IPS-20b (cell line): Measurements from ENCODE around the gene MRPL54.
"Not testable (repeated sequence)": the region's sequence is repeated elsewhere in the genome, so short reads cannot be mapped to it uniquely, and the experiment has no call there.

Experiments
- H3K27ac ChIP-seq: one replicate; pipeline ENCODE4 v1.5.1; 2013; ENCODE audit warnings: low read length
- H3K27me3 ChIP-seq: 2 replicates; pipeline ENCODE4 v1.6.1; 2013; ENCODE audit warnings: mild to moderate bottlenecking, low read length, inconsistent platforms; ENCODE audit not compliant: insufficient read depth
- H3K36me3 ChIP-seq: 2 replicates; pipeline ENCODE4 v1.6.1; 2013; ENCODE audit warnings: low read depth, mild to moderate bottlenecking, inconsistent platforms, low read length, moderate library complexity; ENCODE audit not compliant: insufficient read depth
- H3K4me1 ChIP-seq: 2 replicates; pipeline ENCODE4 v1.6.1; 2013; ENCODE audit warnings: mild to moderate bottlenecking, control low read depth, inconsistent platforms, low read length, moderate library complexity; ENCODE audit not compliant: insufficient read depth
- H3K4me3 ChIP-seq: 2 replicates; pipeline ENCODE4 v1.5.1; 2013; ENCODE audit warnings: mild to moderate bottlenecking, low read length, inconsistent platforms
- H3K9ac ChIP-seq: 2 replicates; pipeline ENCODE4 v1.6.1; 2013; ENCODE audit warnings: low read depth, mild to moderate bottlenecking, inconsistent platforms, low read length, moderate library complexity
- H3K9me3 ChIP-seq: 2 replicates; pipeline ENCODE4 v1.6.1; 2013; ENCODE audit warnings: mild to moderate bottlenecking, low read depth, low read length, inconsistent platforms; ENCODE audit not compliant: insufficient read depth

The MRPL54 gene

DNA sequence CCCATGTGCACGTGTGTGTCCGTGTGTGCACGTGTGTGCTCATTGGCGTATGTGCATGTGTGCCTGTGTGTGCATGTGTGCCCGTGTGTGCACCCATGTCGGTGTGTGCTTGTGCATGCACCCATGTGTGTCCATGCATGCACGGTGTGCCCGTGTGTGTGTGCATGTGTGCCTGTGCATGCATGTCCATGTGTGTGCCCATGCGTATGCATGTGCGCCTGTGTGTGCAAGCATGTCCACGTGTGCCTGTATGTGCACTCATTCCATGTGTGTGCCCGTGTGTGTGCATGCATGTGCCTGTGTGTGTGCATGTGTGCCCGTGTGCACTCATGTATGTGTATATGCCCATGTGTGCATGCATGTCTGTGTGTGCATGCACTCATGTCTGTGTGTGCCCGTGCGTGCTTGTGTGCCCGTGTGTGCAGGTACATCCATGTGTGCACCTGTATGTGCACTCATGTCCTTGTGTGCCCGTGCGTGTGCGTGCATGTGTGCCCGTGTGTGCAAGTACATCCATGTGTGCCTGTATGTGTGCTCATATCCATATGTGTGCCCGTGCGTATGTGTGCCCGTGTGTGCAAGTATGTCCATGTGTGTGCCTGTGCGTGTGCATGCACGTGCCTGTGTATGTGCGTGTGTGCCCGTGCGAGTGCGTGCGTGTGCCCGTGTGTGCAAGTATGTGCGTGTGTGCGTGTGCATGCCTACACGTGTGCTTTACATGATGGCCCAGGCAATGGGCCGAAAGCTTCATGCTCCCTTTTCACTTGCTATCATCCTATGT is 45.3 kb downstream of the MRPL54 start:
- no peak overlapping the region for H3K27ac ChIP-seq
- no peak overlapping the region for H3K4me3 ChIP-seq
- H3K4me1 ChIP-seq = no peaks in the 10 kb centered on the region
- no peaks in the 10 kb centered on the region; the same call in 1 of the 2 replicates for H3K9me3 ChIP-seq
- no peak overlapping the region for H3K9ac ChIP-seq
- H3K36me3 ChIP-seq = no peaks in the 10 kb centered on the region
- peaks cover 4% of the 10 kb centered on the region; the same call in 1 of the 2 replicates for H3K27me3 ChIP-seq

DNA sequence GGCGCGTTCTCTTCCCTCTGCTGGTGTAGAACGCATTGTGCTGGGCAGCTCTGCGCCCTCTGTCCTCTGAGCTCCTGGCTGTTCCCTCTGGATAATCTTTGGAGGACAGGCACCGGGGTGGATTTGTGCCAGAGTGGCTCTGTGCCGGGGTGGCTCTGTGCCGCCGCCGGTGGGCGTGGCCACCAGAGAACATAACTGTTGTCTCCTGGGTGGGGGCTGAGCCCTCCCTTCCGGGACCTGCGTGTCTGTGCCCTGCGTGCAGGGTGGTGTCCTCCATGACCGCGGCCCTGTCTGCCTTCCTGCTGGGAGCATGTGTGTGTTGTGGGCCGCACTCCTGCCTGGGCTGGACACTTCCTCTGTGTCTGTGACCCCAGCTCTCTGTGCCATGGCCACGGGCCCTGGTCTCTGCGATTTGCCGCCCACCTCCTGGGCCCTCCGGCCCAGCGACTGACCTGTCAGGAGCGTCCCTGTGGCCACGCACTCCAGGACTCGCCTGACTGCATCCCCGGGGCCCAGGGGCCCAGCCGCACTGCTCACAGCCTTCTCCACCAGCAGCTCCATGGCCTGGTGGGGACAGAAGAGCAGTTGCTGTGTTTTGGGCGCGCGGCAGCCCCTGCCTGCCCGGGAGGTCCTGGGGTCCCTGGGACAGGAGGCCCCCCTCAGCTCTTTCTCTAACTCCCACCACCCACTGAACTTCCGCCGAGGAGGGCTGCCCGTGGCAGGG is 46.1 kb downstream of the MRPL54 start:
- Histone ChIP-seq H3K4me3 (no peak overlapping the region), H3K4me1 (no peaks in the 10 kb centered on the region), H3K9me3 (no peaks in the 10 kb centered on the region; the same call in 1 of the 2 replicates), H3K36me3 (no peaks in the 10 kb centered on the region), H3K27ac (no peak overlapping the region), H3K27me3 (no peaks in the 10 kb centered on the region), H3K9ac (no peak overlapping the region)

DNA sequence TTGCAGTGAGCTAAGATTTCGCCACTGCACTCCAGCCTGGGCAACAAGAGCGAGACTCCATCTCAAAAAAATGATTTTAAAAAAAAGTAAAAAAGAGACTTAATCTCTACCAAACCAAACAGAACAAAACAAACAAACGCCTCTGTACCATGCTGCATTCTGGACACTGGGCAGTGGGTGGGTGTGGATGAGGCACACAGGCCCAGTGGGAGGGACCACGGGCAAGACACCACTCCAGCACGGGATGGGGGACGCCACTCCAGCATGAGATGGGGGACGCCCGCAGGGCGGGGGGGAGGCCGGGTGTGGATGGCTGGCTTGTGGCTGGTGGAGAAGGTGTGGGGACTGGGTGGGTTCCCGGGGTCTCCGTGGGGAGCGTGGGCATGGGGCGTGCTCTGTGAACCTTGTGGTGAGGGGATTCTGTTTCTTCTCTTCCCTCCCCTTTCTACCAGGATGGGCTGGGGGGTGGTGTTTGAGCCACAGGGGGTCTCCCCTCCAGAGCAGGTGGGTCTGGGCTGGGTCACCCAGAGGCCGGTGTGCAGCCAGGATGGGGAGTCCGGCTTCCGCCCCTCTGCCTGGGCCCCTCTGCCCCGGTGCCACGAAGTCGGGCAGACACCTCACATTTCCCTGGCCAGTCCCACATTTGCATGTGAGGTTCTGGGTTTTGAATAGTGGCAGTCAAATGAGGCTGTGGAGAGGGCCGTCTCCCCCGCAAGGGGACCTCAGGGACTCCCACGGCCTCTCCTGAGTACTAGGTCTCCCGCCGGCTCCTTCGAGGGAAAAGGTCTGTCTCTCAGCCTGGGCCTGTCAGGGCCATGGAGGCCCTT is 47.6 kb downstream of the MRPL54 start:
- Histone ChIP-seq H3K4me1 (no peaks in the 10 kb centered on the region), H3K27me3 (no peaks in the 10 kb centered on the region), H3K4me3 (no peak overlapping the region), H3K27ac (no peak overlapping the region), H3K36me3 (no peaks in the 10 kb centered on the region), H3K9ac (no peak overlapping the region), H3K9me3 (no peaks in the 10 kb centered on the region; the same call in 1 of the 2 replicates)

- Histone ChIP-seq H3K27me3 (no peaks in the 10 kb centered on the region), H3K9me3 (no peaks in the 10 kb centered on the region; the same call in 1 of the 2 replicates), H3K36me3 (no peaks in the 10 kb centered on the region), H3K4me3 (no peak overlapping the region), H3K9ac (no peak overlapping the region), H3K4me1 (no peaks in the 10 kb centered on the region), H3K27ac (no peak overlapping the region)
Measured at GRCh38 chr19:3810708-3811355, 48.4 kb downstream of the MRPL54 start.

DNA sequence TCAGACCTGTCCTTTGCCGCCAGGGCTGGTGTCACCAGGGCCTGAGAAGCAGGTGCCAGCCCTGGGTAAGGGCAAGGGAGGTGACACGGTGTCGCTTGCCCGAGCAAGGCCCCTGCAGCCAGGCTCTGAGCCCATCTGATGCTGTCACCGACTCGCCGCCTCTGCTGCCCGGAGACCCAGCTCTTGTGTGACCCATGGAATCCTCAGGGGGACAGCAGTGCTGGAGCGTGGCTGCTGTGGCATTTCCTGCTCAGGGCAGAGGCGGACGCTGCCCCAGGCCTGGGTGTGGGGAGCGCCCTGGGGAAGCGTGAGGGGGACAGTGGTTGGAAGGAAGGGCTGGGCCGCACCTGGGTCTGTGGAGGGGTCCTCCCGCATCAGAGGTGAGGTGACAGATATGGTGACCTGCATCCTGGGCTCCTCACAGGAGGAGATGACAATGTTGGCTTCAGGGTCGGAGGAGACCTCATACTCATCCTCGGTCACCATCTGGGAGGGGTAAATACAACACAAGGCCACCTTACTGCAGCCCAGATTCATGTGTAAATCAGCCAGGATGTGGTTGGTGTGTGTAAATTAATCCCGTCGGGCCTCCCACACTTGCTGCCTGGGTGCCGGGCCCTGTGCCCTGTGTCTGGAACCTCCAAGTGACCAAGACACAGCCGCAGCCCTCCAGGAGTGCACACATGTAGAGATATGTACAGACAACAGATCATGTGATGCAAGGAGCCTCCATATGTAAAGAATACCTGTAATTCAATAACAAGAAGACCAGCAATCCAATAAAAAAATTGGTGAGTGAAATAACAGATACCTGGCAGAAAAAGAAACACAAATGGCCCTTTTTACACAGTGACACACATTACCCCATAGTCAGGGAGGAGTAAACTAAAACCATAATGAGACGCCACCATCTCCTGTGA is 51.3 kb downstream of the MRPL54 start:
- H3K9ac ChIP-seq = no peak overlapping the region
- H3K27me3 ChIP-seq = no peaks in the 10 kb centered on the region
- H3K4me3 ChIP-seq = no peak overlapping the region
- H3K27ac ChIP-seq = no peak overlapping the region
- H3K36me3 ChIP-seq = no peaks in the 10 kb centered on the region
- no peaks in the 10 kb centered on the region for H3K9me3 ChIP-seq
- no peaks in the 10 kb centered on the region for H3K4me1 ChIP-seq

- no peak overlapping the region for H3K9ac ChIP-seq
- no peaks in the 10 kb centered on the region for H3K27me3 ChIP-seq
- no peak overlapping the region for H3K27ac ChIP-seq
- no peaks in the 10 kb centered on the region for H3K36me3 ChIP-seq
- H3K9me3 ChIP-seq = no peaks in the 10 kb centered on the region
- H3K4me1 ChIP-seq = no peaks in the 10 kb centered on the region
- H3K4me3 ChIP-seq = no peak overlapping the region
Measured at GRCh38 chr19:3814648-3815047, 52.2 kb downstream of the MRPL54 start.

DNA sequence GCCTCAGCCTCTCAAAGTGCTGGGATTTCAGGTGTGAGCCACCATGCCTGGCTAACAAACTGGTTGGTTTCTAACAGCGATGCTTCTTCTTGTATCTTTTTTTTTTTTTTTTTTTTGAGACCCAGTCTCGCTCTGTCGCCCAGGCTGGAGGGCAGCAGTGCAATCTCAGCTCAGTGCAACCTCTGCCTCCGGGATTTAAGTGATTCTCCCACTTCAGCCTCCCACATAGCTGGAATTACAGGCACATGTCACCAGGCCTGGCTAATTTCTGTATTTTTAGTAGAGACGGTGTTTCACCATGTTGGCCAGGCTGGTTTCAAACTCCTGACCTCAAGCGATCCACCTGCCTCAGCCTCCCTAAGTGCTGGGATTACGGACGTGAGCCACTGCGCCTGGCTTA is 53.7 kb downstream of the MRPL54 start:
- H3K9ac ChIP-seq, H3K4me3 ChIP-seq, H3K36me3 ChIP-seq, H3K4me1 ChIP-seq, H3K9me3 ChIP-seq, H3K27ac ChIP-seq, H3K27me3 ChIP-seq: not testable (repeated sequence)

DNA sequence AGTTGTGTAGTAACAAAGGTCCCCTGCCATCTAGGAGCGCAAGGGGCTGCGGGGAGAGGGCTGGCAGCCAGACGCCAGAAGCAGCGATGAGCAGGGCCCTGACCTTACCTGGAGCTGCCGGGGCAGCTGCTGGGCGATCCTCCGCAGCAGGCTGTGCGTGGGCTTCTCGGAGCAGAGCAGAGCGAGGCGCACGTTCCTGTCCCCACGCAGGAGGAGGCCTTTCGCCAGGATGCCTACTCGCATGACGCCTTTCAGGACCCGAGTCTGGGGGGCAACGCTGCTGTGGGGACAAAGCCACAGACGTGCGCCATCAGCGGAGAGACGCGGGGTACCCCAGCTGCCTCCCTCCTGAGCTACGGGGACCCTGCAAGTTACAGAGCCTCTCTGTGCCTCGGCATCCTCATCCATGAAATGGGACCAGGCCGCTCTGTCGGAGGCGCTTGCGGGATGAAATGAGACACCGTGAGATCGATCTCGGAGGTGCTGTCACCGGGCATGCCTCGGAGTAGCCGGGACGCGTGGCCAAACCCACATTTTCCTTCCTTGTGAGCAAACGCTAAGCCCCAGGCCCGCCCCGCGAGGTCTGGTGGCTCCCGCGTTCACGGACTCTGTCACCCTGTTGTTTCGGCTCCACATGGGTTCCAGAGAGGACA is 54.2 kb downstream of the MRPL54 start:
- Histone ChIP-seq H3K4me1 (no peaks in the 10 kb centered on the region), H3K36me3 (no peaks in the 10 kb centered on the region), H3K27me3 (no peaks in the 10 kb centered on the region), H3K27ac (no peak overlapping the region), H3K4me3 (no peak overlapping the region), H3K9me3 (no peaks in the 10 kb centered on the region), H3K9ac (no peak overlapping the region)
